ENCODE measurements around the gene TICRR. TPM values are rescaled to one million over a fixed set of nuclear protein-coding genes. Genes with fewer than 3 reads are reported as not detected.

Gene TICRR
- total RNA-seq, 4 donors from 2014 or later, result not detected

GRCh38 chr15:89652131-89652530 is 76.9 kb downstream of the TICRR start:
- no peak overlapping the region for H3K27ac ChIP-seq
- no peak for ATAC-seq
- no peak for DNase-seq
- peaks cover 3 to 15% (median 8%) of the 10 kb centered on the region in 3 donors for H3K27me3 ChIP-seq
- in situ Hi-C loops (cut with MboI; ENCODE audit: low sequenced_read_pairs in 4 of 4), result no loop called here
- peaks cover 4 to 13% of the 10 kb centered on the region in 2 donors for H3K4me1 ChIP-seq
- intact Hi-C loops (cut with DNase I; ENCODE audit: low total_unique reads), result no loop called here
- H3K9me3 ChIP-seq, result no peaks in the 10 kb centered on the region
- no peaks in the 10 kb centered on the region for H3K36me3 ChIP-seq
- no peak for TF ChIP-seq POLR2A (IDR thresholded peaks at IDR 0.05)
- no peak for TF ChIP-seq CTCF (IDR thresholded peaks at IDR 0.05 in 4 of 5, conservative IDR thresholded peaks at IDR 0.05 in 1 of 5)
- H3K4me3 ChIP-seq, result no peak overlapping the region

- no peaks in the 10 kb centered on the region for H3K9me3 ChIP-seq
- H3K4me1 ChIP-seq, result peaks cover 4 to 10% of the 10 kb centered on the region in 2 donors
- ATAC-seq (no peak), DNase-seq (no peak)
- intact Hi-C loops (cut with DNase I; ENCODE audit: low total_unique reads), result no loop called here
- H3K4me3 ChIP-seq, result no peak overlapping the region
- H3K27ac ChIP-seq, result no peak overlapping the region
- peaks cover 3 to 15% (median 8%) of the 10 kb centered on the region in 3 donors for H3K27me3 ChIP-seq
- H3K36me3 ChIP-seq, result no peaks in the 10 kb centered on the region
- in situ Hi-C loops (cut with MboI; ENCODE audit: low sequenced_read_pairs in 4 of 4), result no loop called here
- no peak for TF ChIP-seq CTCF (IDR thresholded peaks at IDR 0.05 in 4 of 5, conservative IDR thresholded peaks at IDR 0.05 in 1 of 5)
- no peak for TF ChIP-seq POLR2A (IDR thresholded peaks at IDR 0.05)
Measured at GRCh38 chr15:89652666-89653065, 77.4 kb downstream of the TICRR start.

- peaks cover 4 to 10% of the 10 kb centered on the region in 2 donors for H3K4me1 ChIP-seq
- no peak for DNase-seq
- intact Hi-C loops (cut with DNase I; ENCODE audit: low total_unique reads) (no loop called here), in situ Hi-C loops (cut with MboI; ENCODE audit: low sequenced_read_pairs in 4 of 4) (no loop called here)
- no peak for TF ChIP-seq CTCF (IDR thresholded peaks at IDR 0.05 in 4 of 5, conservative IDR thresholded peaks at IDR 0.05 in 1 of 5)
- TF ChIP-seq POLR2A (IDR thresholded peaks at IDR 0.05), result no peak
- no peaks in the 10 kb centered on the region for H3K9me3 ChIP-seq
- ATAC-seq, result no peak
- H3K27ac ChIP-seq, result no peak overlapping the region
- H3K27me3 ChIP-seq, result peaks cover 3 to 15% (median 8%) of the 10 kb centered on the region in 3 donors
- no peaks in the 10 kb centered on the region for H3K36me3 ChIP-seq
- H3K4me3 ChIP-seq, result no peak overlapping the region
Measured at GRCh38 chr15:89653578-89653977, 78.3 kb downstream of the TICRR start.

GRCh38 chr15:89654301-89654761 is 79.1 kb downstream of the TICRR start:
- DNase-seq (no peak), ATAC-seq (peak in 1 of 2 donors; percentile 17)
- H3K9me3 ChIP-seq, result no peaks in the 10 kb centered on the region
- in situ Hi-C loops (cut with MboI; ENCODE audit: low sequenced_read_pairs in 4 of 4) (no loop called here), intact Hi-C loops (cut with DNase I; ENCODE audit: low total_unique reads) (no loop called here)
- no peaks in the 10 kb centered on the region for H3K36me3 ChIP-seq
- peaks cover 3 to 15% (median 8%) of the 10 kb centered on the region in 3 donors for H3K27me3 ChIP-seq
- H3K27ac ChIP-seq, result no peak overlapping the region
- peaks cover 4 to 10% of the 10 kb centered on the region in 2 donors for H3K4me1 ChIP-seq
- H3K4me3 ChIP-seq, result peak overlapping the region; percentile 57 to 71 (median 64)
- TF ChIP-seq POLR2A (IDR thresholded peaks at IDR 0.05), result no peak
- TF ChIP-seq CTCF (IDR thresholded peaks at IDR 0.05 in 4 of 5, conservative IDR thresholded peaks at IDR 0.05 in 1 of 5), result no peak
